Measurements from ENCODE around the gene IMPG1.

IMPG1 gene

DNA sequence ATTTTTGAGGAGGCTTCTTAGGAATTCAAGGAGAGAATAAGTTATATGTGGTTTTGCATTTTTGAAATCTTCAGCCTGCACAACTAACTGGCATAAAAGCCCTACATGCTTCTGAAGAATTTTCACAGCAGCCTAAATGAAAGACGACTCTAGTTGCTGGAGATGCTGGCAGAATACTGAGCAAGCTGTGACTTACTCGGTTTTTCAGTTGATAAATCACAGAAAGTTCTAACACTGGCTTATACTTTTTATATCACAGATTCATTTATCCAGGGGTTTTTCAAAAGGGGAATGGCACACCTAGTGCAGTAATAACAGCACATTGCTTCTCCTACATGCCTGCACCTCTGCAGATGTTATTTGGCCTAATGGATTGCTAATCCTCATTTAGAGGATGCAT, 134.6 kb downstream of the IMPG1 start:
- DNase-seq (ENCODE audit: low read depth) = no peak
- no peak overlapping the region for H3K4me3 ChIP-seq (ENCODE audit: low read depth, low read length)
- no peak for TF ChIP-seq CTCF (IDR thresholded peaks at IDR 0.05; ENCODE audit: control insufficient read depth, extremely low read depth, insufficient read depth)

DNA sequence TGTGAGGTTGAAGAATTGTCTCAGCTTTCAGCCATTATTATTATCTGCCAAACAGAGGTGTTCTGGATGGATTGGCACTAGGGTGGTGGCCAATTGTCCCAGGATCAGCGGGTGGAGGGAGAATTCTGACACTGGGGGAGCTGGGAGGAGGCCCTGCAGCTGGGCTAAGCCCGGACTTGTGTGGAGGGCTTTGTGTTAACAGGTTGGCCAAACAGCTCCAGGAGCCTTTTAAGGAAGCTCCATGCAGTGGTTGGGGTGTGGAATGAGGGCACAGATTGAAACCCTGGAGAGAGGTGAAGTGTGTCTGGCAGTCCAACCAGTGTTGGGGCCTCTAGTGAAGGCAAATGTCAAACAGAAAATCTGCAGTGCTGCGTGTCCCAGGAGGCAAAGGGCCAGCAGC, 135.8 kb downstream of the IMPG1 start:
- no peak for DNase-seq (ENCODE audit: low read depth)
- no peak overlapping the region for H3K4me3 ChIP-seq (ENCODE audit: low read depth, low read length)
- no peak for TF ChIP-seq CTCF (IDR thresholded peaks at IDR 0.05; ENCODE audit: control insufficient read depth, extremely low read depth, insufficient read depth)

- no peak overlapping the region for H3K4me3 ChIP-seq (ENCODE audit: low read depth, low read length)
- no peak for DNase-seq (ENCODE audit: low read depth)
- no peak for TF ChIP-seq CTCF (IDR thresholded peaks at IDR 0.05; ENCODE audit: control insufficient read depth, extremely low read depth, insufficient read depth)
Observed at GRCh38 chr6:75935473-75935793, 137.0 kb downstream of the IMPG1 start.

DNA sequence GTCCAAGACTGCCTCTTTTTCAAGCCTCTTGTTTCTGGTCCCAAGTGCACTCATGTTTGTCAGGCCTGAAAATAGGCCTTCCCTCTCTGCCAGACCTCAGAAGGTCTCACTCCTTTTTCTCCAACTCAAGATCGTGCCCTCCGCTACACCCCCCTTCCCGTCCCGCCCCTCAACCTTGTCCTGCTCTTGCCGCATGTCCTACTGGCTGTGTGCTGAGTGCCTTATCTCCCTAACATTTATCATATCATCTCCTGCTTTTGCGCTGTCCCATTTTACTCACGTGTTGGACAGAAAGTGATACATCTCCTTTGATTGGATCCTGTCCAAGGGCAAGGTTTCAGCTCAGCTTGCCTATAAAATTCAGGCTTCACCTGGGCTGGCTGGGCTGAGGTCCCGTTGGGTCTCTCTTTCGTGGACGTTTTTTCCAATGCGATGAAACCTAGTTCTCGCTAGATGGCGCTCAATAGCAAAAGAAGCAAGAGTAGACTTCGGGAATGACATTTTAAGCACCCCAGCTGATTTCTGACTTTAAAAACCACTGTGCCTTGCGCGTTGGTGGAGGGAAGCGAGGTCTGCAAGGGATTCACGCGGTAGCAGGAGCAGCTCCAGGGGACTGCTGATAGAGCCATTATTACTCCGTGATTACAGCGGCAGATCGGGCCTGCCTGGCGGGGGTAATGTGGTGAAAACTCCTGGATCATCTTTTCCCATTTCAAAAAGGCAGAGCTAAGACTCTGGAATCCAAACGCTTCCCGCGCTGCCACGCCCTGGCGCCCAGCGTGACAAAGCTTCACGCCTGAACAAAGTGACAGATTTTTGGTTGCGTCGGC, 137.6 kb downstream of the IMPG1 start:
- peak; percentile 89 for TF ChIP-seq CTCF (IDR thresholded peaks at IDR 0.05; ENCODE audit: control insufficient read depth, extremely low read depth, insufficient read depth)
- DNase-seq (ENCODE audit: low read depth) = peak; percentile 94
- H3K4me3 ChIP-seq (ENCODE audit: low read depth, low read length) = no peak overlapping the region

GRCh38 chr6:75933387-75933975, 139.0 kb downstream of the IMPG1 start:
- DNase-seq (ENCODE audit: low read depth) = no peak
- TF ChIP-seq CTCF (IDR thresholded peaks at IDR 0.05; ENCODE audit: control insufficient read depth, extremely low read depth, insufficient read depth) = no peak
- no peak overlapping the region for H3K4me3 ChIP-seq (ENCODE audit: low read depth, low read length)

DNA sequence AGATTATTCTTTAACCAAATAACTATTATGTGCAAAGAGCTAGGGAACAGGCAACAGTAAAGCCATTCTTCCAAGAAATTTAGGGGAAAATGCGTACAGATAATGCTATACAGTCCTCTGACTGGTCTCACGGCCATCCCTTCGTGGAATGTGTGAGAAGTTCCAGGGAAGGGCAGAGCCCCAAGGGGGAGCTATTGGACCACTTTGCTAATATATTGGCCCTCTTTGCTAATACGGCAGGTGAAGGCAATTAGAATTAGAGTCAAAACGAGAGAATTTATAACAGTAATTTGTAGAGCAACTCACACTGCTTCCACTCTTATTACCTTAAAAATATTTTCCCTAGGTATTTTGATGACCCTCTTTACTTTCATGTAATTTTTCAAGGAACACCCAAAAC, 140.4 kb downstream of the IMPG1 start:
- DNase-seq (ENCODE audit: low read depth) = no peak
- TF ChIP-seq CTCF (IDR thresholded peaks at IDR 0.05; ENCODE audit: control insufficient read depth, extremely low read depth, insufficient read depth) = peak; percentile 47
- no peak overlapping the region for H3K4me3 ChIP-seq (ENCODE audit: low read depth, low read length)

All from LNCaP clone FGC (cell line).